ENCODE measurements around the gene GDI2. TPM values are rescaled to one million over a fixed set of nuclear protein-coding genes. Genes with fewer than 3 reads are reported as not detected.

The GDI2 gene
- total and polyA plus RNA-seq, 9 of the 15 experiments (the other 6 are each of a cell fraction or from before 2014, with no cell fraction given): 262 to 424 (median 287) TPM

DNA sequence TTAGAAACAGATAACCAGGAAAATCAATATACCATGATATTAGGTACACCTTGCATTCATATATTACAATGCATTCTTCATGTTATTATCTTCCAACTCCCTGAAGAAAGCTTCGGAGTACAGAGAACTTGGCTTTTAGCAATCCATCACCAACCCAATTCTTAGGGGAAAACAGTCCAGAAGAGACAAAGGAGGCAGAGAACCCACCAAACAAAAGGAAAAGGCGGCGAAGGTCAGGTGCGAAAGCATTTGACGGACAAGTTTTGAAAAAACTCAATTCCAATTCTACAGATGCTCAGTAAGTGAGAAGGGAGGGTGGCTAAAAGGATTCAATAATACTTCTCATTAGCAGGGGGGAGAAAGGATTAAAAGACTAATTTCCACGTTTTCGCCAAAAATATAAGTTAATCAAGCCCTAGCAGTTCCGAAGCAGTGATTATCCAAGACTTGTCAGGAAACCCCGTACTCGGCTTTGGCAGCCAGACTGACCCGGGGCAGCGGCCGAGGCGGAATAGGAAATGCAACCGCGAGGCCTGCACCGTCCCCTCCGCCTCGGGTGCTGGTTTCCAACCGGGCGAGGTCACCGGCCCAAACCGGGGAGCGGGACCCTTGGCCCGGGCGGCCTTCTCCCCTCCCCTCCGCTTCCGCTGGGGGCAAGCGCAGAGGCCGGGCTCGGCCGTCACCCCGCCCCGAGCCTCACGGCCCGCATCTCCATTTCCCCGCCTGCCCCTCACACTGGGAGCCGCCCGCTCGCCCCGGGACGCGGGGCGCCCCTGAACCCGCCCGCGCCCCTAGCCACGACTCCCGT is 747 bp downstream of the GDI2 start (continued):
- TF ChIP-seq, protein P1, sequence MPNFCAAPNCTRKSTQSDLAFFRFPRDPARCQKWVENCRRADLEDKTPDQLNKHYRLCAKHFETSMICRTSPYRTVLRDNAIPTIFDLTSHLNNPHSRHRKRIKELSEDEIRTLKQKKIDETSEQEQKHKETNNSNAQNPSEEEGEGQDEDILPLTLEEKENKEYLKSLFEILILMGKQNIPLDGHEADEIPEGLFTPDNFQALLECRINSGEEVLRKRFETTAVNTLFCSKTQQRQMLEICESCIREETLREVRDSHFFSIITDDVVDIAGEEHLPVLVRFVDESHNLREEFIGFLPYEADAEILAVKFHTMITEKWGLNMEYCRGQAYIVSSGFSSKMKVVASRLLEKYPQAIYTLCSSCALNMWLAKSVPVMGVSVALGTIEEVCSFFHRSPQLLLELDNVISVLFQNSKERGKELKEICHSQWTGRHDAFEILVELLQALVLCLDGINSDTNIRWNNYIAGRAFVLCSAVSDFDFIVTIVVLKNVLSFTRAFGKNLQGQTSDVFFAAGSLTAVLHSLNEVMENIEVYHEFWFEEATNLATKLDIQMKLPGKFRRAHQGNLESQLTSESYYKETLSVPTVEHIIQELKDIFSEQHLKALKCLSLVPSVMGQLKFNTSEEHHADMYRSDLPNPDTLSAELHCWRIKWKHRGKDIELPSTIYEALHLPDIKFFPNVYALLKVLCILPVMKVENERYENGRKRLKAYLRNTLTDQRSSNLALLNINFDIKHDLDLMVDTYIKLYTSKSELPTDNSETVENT (CRISPR knock-in tag; IDR thresholded peaks at IDR 0.05): peak; percentile 37
- TF ChIP-seq, protein P2, sequence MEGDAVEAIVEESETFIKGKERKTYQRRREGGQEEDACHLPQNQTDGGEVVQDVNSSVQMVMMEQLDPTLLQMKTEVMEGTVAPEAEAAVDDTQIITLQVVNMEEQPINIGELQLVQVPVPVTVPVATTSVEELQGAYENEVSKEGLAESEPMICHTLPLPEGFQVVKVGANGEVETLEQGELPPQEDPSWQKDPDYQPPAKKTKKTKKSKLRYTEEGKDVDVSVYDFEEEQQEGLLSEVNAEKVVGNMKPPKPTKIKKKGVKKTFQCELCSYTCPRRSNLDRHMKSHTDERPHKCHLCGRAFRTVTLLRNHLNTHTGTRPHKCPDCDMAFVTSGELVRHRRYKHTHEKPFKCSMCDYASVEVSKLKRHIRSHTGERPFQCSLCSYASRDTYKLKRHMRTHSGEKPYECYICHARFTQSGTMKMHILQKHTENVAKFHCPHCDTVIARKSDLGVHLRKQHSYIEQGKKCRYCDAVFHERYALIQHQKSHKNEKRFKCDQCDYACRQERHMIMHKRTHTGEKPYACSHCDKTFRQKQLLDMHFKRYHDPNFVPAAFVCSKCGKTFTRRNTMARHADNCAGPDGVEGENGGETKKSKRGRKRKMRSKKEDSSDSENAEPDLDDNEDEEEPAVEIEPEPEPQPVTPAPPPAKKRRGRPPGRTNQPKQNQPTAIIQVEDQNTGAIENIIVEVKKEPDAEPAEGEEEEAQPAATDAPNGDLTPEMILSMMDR (IDR thresholded peaks at IDR 0.05 in 2 of 3, conservative IDR thresholded peaks at IDR 0.05 in 1 of 3; ENCODE audit: insufficient read depth in 2 of 3, low read depth in 1 of 3, low read length in 3 of 3): no peak
- TF ChIP-seq CBX8 (IDR thresholded peaks at IDR 0.05; ENCODE audit: borderline replicate concordance, extremely low read depth, low read depth, low read length, poor library complexity, severe bottlenecking) (no peak), ZC3H4 (CRISPR knock-in tag; IDR thresholded peaks at IDR 0.05; ENCODE audit: borderline replicate concordance) (peak; percentile 94; the same call in 1 of the 2 replicates), HMGN3 (IDR thresholded peaks at IDR 0.05; ENCODE audit: borderline replicate concordance, extremely low read depth, insufficient read length, low read depth, low read length) (peak; percentile 21), ESRRA (IDR thresholded peaks at IDR 0.05; ENCODE audit: borderline replicate concordance, low read depth) (no peak), CCAR2 (IDR thresholded peaks at IDR 0.05; ENCODE audit: low read depth, low read length) (no peak), SMARCA4 (IDR thresholded peaks at IDR 0.05) (peak; percentile 13; the same call in 1 of the 2 replicates), ZNF232 (CRISPR knock-in tag; IDR thresholded peaks at IDR 0.05) (no peak), ZNF384 (IDR thresholded peaks at IDR 0.05; ENCODE audit: low read depth, low read length) (no peak), CHCHD3 (CRISPR knock-in tag; IDR thresholded peaks at IDR 0.05) (no peak), SP1 (CRISPR knock-in tag; IDR thresholded peaks at IDR 0.05) (0 out of 2 replicates have a peak, but pooled peaks have one; percentile 2), ZNF551 (CRISPR knock-in tag; IDR thresholded peaks at IDR 0.05) (no peak), BHLHE40 (IDR thresholded peaks at IDR 0.05; ENCODE audit: low read length) (no peak), ZNF561 (CRISPR knock-in tag; conservative IDR thresholded peaks at IDR 0.05) (0 out of 2 replicates have a peak, but pooled peaks have one; percentile 23), RB1 (IDR thresholded peaks at IDR 0.05; ENCODE audit: low read depth) (0 out of 2 replicates have a peak, but pooled peaks have one; percentile 17), NCOA1 (IDR thresholded peaks at IDR 0.05; ENCODE audit: low read depth) (no peak)
- TF ChIP-seq, protein P3, sequence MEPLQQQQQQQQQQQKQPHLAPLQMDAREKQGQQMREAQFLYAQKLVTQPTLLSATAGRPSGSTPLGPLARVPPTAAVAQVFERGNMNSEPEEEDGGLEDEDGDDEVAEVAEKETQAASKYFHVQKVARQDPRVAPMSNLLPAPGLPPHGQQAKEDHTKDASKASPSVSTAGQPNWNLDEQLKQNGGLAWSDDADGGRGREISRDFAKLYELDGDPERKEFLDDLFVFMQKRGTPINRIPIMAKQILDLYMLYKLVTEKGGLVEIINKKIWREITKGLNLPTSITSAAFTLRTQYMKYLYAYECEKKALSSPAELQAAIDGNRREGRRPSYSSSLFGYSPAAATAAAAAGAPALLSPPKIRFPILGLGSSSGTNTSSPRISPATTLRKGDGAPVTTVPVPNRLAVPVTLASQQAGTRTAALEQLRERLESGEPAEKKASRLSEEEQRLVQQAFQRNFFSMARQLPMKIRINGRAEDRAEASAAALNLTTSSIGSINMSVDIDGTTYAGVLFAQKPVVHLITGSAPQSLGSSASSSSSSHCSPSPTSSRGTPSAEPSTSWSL (CRISPR knock-in tag; IDR thresholded peaks at IDR 0.05; ENCODE audit: borderline replicate concordance): 0 out of 2 replicates have a peak, but pooled peaks have one; percentile 10

Data from K562 (cell line).